NCI-H1092 (cell line): Measurements from ENCODE around the gene WARS2.

Source experiments
- DNase-seq: peaks from one replicate; lab custom pipeline; 2025; lab: John Stamatoyannopoulos, UW

The WARS2 gene

DNA sequence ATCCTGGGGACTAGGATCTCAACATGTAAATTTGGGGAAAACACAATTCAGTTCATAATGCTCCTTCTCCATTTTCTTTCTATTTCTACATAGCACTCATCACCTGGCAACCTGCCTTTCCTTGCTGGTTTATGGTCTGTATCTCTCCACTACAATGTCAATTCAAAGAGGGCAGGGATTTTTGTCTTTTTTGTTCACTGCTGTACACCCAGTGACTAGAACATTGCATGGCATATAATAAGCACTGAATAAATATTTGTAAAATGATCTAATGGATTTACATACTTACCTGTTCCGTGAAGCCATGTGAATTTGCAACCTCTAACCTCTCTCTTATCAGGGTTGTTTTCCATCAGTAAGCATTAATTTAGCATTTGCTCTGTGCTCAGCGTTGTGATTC is 124.9 kb downstream of the WARS2 start:
- DNase-seq, result no peak

DNA sequence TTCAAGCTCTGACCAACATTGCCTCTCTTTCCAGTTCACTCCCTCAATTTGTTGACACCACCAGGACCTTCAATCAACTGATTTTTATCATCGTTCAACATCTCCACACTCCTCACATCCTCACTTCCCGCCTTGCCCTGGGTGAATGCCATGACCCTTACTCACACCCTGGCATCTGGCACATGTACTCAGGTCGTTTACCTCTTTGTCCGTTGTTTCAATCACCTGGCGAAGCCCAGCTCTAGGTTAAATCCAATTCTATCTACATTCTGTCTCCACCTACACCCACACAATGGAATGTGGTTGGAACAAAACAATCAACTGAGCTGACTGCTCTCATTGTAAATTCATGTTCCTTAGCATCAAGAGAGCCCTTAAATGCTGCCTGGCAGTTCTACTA is 128.1 kb downstream of the WARS2 start:
- DNase-seq, result no peak

DNA sequence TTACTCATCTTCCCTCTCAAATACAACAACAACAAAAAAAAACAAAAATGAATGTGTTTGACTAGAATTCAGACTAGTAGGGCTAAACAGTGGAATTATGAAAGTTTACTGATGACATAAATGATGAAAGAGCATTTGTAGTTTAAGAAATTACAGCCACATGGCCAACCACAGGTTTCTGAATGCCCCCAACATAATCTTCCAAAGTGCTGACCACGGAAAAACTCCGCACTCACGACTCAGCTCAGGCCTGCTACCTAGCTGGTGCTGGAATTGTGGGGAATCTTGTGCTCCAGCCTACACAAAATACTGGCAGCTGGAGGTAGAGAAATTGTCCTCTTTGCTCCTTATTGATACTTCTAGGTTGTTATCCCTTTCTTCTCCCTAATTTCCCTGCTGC is 128.7 kb downstream of the WARS2 start:
- DNase-seq, result no peak

DNA sequence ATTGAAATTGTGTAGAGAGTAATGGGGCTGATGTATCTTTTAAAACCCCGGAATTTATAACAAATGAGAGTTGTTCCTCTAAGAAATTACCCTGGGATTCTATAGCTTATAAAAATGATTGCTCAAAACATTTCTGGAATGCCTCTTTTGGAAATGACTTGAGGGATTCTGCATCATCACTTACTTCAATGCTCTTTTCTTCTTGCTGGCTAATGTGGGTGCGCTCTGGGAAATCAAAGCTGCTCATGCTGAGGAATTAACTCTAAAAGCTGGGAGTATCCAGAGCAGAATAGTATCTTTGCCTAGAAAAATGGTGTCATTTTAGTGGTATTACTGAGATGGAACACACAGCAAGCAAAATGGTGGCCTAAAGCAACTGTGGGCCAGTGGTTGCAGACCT is 129.3 kb downstream of the WARS2 start:
- DNase-seq, result no peak

DNA sequence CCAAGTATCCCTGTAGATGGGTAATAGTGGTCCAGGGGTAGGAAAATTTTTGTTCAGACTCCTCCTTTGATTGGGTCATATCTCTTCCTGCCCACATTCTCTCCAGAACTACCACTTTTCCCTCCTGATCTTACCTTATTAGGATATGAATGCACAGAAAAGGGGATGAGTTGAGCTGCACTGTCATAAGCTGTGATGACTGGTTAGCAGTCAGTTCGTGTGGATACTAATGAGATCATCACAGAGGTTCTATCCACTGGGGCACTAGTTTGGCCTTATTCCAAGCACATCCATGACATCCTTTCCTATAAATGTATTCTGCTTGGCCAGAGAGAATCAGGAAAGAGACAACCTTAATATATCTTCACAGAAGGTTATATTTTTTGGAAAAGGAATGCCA is 130.3 kb downstream of the WARS2 start:
- no peak for DNase-seq

DNA sequence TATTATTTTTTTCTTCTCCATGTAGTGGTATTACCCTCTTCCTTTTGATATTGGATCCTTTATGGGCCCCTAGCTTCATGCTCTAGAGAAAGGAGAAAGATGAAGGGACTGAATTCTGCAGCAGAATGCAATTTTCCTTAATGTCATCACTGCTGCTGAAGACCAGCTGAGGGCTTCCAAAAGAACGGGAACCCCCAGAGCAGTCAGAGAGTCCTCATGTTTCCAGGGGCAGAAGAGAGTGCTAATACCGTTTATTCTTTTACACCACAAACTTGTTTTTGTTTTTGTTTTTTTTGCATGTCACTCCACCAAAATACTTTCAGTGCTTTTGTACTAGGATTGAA is 131.2 kb downstream of the WARS2 start:
- no peak for DNase-seq

DNA sequence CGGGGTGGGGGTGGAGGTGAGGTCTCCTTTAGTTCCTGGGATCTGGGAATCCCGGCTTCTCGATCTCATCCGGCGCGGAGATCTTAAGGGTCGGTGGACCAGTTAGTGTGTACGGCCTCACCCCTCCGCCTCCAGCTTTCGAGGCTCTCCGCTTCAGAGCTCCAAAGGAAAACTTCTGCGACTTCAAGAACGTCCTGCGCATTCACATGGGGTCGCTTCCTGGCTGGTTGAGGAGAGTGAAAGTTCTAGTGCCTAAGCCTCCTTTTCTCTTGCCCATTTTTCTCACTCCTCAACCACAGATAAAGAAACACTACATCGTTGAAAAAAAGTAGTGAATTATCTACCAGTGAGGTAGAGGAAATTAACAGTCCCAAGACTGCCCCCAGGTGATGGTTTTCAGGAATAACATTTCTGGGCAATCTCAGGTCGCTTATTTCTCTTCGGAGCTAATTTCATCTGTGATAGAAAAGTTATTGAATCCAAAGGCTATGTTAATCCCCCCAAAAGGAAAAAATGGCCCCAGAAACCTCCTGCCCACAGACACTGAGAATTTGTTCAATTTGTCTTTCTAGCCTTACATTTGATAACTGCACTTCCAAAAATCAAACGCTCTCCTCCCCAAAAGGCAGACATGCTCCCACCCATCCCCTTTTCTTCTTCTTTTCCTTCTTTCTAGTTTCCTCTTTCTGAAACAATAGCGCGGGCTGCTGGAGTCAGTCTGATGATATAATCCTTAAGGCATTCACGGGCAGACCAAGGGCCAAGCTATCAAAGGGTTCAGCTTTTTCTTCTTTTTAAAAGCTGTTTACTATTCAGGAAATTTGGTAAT is 131.8 kb downstream of the WARS2 start:
- peak; percentile 56 for DNase-seq

DNA sequence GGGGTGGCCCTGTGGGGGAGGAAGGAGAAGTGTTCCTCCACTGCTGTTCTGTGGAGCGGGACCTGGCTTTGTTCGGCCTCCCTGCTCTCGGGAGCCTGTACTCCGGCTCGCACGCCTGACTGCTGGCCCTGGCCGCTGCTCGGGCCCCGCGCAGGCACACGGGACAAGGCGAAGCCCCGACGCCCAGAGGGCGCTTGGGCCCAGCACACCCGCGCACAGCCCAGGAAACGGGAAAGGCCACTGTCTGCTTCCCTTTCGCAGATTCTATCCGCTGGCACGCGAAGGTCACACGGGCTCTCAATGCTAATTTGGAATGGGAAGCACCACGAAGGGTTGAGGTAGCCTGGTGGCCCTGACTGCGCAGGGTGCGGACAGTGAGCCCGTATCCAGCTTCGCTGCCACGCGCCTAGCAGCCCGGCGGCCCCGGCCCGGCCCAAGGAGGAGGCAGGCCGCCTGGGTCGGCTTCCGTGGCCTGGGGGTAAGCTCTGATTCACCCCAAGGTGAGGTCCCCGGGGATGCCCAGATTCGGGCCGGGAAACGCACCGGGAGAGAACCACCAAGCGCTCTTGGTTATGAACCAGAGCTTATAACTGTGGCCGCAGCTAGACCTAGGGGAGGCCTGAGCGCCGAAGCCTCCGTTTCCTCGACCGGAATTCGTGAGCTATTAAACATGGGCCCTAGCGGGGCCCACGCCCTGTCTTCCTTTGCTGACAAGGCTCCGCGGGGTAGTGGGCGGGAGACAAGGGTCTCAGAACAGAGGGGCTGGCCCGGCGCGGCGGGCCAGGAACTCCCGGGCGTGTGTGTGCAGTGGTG is 132.6 kb downstream of the WARS2 start:
- no peak for DNase-seq

DNA sequence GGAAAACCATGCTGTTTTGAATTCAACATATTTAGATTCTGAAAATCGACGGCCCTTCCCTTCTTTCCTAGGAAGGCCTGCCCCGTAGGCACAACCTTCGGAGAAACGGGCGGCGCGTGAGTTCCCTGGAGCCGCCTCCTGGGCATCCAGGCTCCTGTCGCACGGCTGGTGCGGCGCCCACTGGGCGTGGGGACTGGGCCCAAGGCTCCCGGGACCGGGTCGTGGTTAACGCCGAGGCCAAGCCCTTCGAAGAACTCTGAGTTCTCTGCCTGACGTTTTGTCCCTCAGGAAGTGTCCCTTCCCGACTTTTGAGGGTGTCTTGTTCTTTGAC is 133.1 kb downstream of the WARS2 start:
- DNase-seq, result no peak

DNA sequence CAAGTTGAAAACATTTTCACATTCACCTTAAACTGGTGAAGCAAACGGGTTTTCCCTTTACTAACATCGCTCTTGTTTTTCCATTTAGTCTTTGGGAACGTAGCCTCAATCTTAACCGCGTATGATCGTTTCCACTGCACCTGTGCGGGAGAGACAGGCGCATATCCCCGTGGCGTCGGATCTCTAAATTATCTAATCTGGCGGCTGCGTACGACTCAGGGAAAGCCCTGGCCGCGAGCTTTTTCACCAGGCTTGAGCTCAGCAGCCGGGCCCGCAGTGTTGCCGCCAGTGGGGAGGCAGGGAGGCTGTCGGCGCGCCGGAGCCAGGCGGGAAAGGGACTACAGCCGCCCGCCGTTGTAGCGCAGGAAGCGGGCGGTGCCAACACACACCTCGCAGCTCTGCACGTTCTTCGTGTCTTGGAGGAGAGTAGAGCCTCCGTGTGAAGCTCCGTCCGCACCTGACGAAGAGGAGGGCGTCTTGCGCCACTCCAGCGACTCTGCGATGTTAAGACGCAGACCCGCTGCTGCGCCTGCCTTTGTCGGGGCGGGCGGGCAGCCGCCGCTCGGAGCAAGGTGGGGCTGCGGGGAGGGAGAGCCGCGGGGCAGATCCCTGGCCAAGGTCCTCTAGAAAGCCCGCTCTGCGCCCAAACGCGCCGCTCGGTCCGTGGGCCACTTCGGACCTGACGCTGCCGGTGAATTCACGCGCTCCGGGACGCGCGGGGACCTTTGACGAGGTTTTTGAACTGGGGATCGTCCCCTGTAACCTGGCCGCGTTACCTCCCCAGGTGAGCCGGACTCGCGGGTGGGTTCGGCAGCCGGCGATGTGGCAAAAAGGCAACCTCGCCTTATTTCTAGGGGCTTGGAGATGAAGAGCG is 133.8 kb downstream of the WARS2 start:
- no peak for DNase-seq

DNA sequence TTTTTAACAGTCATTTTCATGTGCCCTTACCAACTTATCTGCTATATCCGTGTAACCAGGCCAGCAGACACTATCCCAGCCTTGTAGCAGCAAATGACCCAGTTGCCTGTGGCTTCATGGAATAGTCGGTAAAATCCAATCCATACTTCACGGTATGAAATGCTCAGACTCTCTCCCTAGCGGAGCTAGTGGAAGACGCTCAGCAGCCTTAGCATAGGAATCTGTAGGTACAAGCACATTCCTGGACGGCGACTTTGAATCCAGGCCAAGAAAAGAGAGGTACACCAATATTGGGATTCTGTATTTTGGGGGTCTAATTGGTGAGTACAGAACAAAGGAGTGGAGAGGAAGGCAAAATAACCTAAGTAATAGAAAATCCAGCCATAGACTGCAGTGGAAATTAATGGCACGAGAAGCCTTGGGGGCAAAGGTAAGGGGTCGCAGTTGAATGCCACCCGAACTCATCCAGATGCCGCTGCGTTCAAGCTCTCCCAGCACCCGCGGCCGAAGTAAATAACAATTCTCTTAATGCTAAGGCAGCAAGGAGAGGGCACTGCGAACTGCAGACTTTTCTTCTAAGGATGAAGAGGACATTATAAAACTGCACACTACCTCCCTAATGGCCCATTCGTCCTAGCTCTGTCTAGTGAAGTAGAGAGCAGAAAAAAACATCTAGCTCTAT is 134.6 kb downstream of the WARS2 start:
- DNase-seq, result no peak

DNA sequence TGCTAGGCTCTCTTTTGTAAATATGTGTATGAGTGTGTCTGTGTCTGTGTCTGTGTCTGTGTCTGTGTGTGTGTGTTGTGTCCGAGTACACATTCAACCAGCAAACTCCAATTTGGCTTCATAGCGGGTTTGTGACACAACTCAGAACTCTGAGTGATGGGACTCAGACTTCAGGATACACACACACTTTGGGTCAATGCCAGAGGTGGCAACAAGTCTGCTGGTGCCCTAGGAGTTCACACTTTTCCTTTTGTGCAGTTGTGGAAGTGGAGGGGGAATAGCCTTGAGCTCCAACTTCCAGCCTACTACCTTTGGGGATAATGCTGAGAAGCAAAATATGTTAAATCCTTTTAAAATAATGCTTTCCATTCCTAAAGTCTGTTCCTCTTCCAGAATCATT is 135.7 kb downstream of the WARS2 start:
- DNase-seq, result no peak

DNA sequence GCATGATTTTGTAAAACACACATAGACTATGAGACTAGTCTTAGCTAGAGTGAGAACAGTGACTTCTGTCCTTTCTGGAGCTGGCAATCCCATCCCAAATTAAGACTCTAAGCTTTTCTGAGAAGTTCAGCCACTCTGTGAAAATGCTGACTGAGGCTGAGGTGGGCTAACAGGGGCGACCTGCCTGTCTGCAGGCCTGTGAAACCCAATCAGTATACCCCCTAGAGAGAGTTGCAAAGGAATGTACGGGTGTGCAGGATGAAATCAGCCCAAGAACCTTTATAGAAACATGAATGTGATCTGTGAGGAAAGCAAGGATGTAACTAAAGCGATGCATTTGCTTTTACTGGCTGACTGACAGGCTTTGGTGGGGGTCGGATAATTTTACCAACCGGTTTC is 136.3 kb downstream of the WARS2 start:
- no peak for DNase-seq

DNA sequence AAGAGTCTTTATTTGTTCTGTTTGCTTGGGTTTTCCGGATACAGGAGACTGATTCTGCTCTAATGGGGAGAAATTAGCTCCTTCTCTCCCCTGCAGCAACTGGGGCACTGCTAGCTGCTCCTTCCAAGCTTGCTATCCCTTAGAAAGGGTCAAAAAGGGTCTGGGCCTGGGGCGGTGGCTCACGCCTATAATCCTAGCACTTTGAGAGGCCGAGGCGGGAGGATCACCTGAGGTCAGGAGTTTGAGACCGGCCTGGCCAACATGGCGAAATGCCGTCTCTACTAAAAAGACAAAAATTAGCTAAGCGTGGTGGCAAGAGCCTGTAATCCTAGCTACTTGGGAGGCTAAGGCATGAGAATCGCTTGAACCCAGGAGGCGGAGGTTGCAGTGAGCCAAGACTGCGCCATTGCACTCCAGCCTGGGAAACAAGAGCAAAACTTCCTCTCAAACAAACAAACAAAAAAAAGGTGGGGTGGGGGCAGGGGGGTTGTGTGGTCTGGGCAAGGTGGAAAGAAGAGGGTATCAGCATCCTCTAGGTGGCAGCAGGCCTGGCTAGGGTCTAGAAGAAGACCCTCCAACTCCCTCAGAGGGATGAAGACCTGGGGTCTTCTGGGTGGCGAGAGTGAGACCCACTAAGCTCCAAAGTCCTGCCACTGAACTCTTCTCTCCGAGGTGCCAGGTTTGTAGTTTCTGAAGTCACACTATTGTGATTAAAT is 136.9 kb downstream of the WARS2 start:
- no peak for DNase-seq

DNA sequence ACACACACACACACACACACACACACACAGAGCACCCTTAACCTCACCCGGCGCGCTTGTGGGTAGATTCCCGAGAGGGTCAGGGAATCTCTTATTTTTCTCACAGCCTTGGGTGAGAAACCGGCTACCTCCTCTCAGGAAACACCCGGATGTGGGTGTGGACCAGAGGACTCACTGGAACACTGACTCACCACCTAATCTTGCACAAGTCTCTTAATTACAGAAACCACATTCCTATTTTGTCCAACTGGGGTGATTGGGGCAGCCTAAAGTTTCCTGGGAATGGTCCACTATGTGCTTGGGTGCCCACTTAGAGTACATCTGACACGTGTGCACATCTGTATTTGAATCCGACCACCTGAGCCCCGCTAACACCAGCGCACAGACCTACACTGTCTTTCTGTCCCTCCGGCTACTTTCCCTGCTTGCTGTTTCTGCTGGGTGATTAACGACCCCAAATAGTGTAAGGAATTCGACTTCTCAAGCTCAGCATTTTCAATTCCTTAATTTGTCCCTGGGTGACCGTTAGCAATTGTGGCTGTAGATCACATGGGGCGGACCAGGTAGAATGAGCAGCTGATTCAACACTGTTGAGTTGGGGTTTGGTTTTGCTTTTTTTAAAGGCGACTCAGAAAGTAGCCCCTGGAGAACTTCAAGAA is 138.3 kb downstream of the WARS2 start:
- DNase-seq, result no peak

DNA sequence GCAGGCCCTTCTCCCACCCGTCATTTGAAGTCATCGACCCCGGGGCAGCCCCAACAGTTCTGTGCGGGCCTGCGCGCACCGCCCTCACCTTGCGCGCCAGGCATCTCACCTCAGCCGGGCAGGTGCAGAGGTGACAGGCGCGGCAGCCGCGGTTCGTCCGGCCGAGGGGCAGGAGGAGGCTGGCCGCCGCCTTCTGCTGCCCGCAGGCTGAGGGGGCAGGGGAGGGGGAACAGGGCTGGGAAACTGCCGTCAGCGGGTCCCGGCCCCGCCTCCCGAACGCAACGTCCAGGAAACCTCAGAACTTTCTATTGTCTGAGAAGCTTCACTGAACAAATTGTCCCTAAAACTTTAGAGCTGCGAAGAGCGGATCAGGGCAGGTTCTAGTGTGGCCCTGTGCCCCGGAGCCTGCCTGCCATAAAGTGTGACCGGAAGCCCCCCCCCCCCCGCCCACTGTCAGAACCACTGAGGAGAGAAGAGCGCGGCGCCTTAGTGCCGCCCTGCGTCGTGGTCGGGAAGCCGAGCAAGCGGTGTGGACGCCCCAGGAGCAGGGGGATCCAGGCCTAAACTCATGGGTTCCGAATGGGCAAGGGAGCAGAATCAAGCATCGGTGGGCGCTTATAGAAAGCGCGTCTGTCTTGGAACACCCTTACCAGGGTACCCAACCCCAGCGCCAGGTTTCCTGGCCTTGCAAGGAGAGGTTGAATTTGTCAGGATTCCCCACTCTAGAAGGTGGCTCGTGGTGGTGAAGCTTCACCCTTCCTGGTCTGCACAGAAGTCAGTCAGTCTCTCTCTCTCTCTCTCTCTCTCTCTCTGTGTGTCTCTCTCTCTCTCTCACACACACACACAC is 139.0 kb downstream of the WARS2 start:
- DNase-seq, result no peak

DNA sequence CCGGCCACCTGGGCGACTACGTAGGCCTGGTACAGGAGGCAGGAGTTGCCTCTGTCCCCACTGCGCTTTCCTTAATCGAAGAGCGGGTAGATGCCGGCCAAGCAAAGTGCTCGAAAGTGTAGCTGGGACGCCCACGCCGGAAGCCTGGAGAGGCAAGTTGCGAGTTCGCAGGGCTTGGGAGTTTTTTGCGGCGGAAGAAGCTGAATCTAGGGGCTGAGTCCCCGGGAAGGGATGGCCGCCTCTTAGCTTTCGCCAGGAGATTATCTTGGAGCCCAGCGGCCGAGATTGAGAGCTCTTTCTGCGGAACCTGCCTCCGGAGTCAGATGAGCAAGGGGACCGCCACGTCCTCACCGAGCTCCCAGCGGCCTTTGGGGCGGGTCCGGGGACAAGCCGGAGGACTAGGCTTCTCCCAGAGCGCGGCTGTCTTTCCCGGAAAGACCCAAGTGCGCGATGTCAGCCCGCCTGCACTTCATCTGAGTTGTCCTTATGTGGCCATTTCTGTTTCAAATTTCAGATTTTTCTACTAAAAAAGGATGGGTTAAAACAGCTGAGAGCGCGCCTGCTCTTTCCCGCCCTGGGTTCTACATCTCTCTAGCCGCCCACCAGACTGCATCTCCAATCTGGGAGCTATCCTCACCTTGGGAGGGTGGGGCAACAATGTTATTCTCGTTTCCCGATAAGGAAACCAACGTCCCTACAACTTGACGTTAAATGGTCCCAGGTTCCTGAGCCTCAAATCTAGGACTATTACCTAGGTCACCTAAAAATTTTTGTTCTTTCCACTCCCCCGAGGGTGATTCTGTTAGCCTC is 139.9 kb downstream of the WARS2 start:
- DNase-seq, result no peak

DNA sequence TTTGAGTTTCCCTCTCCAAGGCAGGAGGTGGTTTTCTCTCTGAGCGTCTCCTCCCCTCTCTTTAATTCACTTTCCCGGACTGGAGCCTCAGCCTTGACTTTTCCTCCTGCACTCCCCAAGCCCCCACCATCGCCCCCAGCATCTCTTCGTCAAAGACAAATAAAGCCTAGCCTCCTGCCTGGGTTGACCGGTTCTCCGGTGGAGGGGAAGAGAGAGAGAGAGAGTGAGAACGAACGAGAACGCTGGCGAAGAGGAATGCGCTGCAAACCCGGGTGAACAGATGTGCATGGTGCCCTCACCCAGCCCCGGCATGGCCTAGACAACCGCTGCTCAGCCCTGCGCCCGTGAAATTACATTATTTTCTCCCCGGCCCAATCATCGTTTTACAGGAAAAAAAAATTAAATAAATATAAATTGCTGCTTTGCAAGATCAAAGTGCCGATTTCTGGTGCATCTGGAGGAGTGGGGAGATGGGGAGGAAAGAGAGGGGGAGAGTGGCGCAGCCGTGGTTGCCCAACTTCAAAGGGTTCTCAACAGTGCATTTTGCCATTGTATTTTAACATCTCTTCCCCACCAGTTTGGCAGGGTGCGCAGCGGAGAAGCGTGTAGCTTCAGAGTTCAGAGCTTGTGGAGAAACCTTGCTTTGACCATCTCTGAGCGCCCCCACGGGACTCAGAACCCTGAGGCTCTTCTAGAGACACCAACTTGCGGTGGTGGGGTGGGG is 140.9 kb downstream of the WARS2 start:
- DNase-seq, result no peak
